H1 (cell line): ENCODE measurements around the gene CLDN8. TPM values are rescaled to one million over a fixed set of nuclear protein-coding genes. Genes with fewer than 3 reads are reported as not detected.

Experiments
- CTCF ChIA-PET: fragments of 300-600 bp; sonication (Branson Sonifier 250); formaldehyde crosslinking; loops from one replicate; lab custom pipeline; 2021; ENCODE audit not compliant: partially characterized antibody; lab: Charles Lee
- POLR2A ChIA-PET: fragments of 300-600 bp; sonication (Branson Sonifier 250); formaldehyde crosslinking; loops from one replicate; lab custom pipeline; 2021; ENCODE audit warnings: inconsistent platforms; ENCODE audit not compliant: partially characterized antibody; lab: Charles Lee
- DNase-seq, 2 experiments: peaks; one replicate each; pipeline versions ENCODE4 v3.0.0 to v3.0.0-alpha.2; 2010 to 2022; ENCODE audit warnings: low spot score in 2 of 2, low read depth in 1 of 2, mixed read lengths in 1 of 2
- FAIRE-seq: peaks from 2 replicates; lab custom pipeline; 2011; peaks lifted over from hg19 to GRCh38; lab: Jason Lieb, UNC
- H2AFZ ChIP-seq: 2 replicates; pipeline ENCODE4 v1.8.1; 2012; ENCODE audit warnings: low read length, inconsistent platforms
- H2AK5ac ChIP-seq: 2 replicates; pipeline ENCODE4 v1.6.1; 2013; ENCODE audit warnings: low read depth, low read length
- H2BK120ac ChIP-seq: replicated peaks from 2 replicates; pipeline ENCODE3; 2013; ENCODE audit warnings: low read depth, low read length, inconsistent platforms
- H2BK12ac ChIP-seq: 2 replicates; pipeline ENCODE4 v1.6.1; 2013; ENCODE audit warnings: low read depth, low read length
- H2BK15ac ChIP-seq: 2 replicates; pipeline ENCODE4 v1.6.1; 2013; ENCODE audit warnings: low read length
- H2BK20ac ChIP-seq: 2 replicates; pipeline ENCODE4 v1.6.1; 2013; ENCODE audit warnings: low read length
- H2BK5ac ChIP-seq: 2 replicates; pipeline ENCODE4 v1.6.1; 2013; ENCODE audit warnings: low read depth, low read length
- H3K14ac ChIP-seq: 2 replicates; pipeline ENCODE4 v1.6.1; 2013; ENCODE audit warnings: inconsistent platforms; ENCODE audit not compliant: insufficient read length
- H3K18ac ChIP-seq: 2 replicates; pipeline ENCODE4 v1.6.1; 2013; ENCODE audit warnings: low read length; ENCODE audit errors: extremely low read depth
- H3K23ac ChIP-seq: 2 replicates; pipeline ENCODE4 v1.6.1; 2013; ENCODE audit warnings: inconsistent platforms; ENCODE audit not compliant: insufficient read length
- H3K23me2 ChIP-seq: 2 replicates; pipeline ENCODE4 v1.6.1; 2013; ENCODE audit warnings: low read depth, low read length
- H3K27ac ChIP-seq: 2 replicates; pipeline ENCODE4 v1.6.1; 2011; ENCODE audit warnings: low read depth, low read length, inconsistent platforms
- H3K27me3 ChIP-seq, 4 experiments: replicated peaks in 1 of 4; 1 replicate in 1 of 4; 2 replicates in 3 of 4; pipeline versions ENCODE4 v1.6.1 to v1.8.1; 2011 to 2013; ENCODE audit warnings: low read length in 3 of 4, mild to moderate bottlenecking in 3 of 4, inconsistent platforms in 2 of 4, mixed read lengths in 2 of 4, moderate library complexity in 1 of 4; ENCODE audit not compliant: control insufficient read depth in 3 of 4, insufficient read depth in 3 of 4; ENCODE audit errors: extremely low read depth in 1 of 4
- H3K36me3 ChIP-seq, 4 experiments: 2 replicates each; pipeline versions ENCODE4 v1.6.1 to v1.8.1; 2011 to 2013; ENCODE audit warnings: mild to moderate bottlenecking in 4 of 4, low read length in 3 of 4, moderate library complexity in 2 of 4, control low read depth in 1 of 4, inconsistent platforms in 1 of 4; ENCODE audit not compliant: insufficient read depth in 4 of 4, control insufficient read depth in 2 of 4
- H3K4ac ChIP-seq: replicated peaks from 2 replicates; pipeline ENCODE3; 2013; ENCODE audit warnings: low read length, low read depth, mixed read lengths, inconsistent platforms; ENCODE audit not compliant: insufficient read length
- H3K4me1 ChIP-seq, 4 experiments: replicated peaks in 1 of 4; 1 replicate in 1 of 4; 2 replicates in 3 of 4; pipeline versions ENCODE4 v1.6.1 to v1.8.1; 2011 to 2013; ENCODE audit warnings: low read length in 3 of 4, inconsistent platforms in 2 of 4, mixed read lengths in 1 of 4; ENCODE audit not compliant: insufficient read depth in 4 of 4, control insufficient read depth in 3 of 4
- H3K4me2 ChIP-seq, 2 experiments: 2 replicates each; pipeline versions ENCODE4 v1.6.1 to v1.8.1; 2011 to 2013; ENCODE audit warnings: low read depth in 2 of 2, low read length in 2 of 2, control low read depth in 1 of 2, inconsistent platforms in 1 of 2, mild to moderate bottlenecking in 1 of 2; ENCODE audit not compliant: insufficient read depth in 1 of 2
- H3K4me3 ChIP-seq, 4 experiments: fragments of 200-600, 300-600 bp in 1 of 4; sonication (generic), shearing (Covaris generic), sonication (Bioruptor Twin) in 1 of 4; 2 replicates each; pipeline versions ENCODE4 v1.5.1 to v1.8.1; 2011 to 2016; ENCODE audit warnings: low read length in 4 of 4, low read depth in 3 of 4, control low read depth in 2 of 4, inconsistent platforms in 2 of 4, mild to moderate bottlenecking in 2 of 4, mixed read lengths in 1 of 4, moderate library complexity in 1 of 4; ENCODE audit not compliant: insufficient read depth in 2 of 4; ENCODE audit errors: extremely low read depth in 1 of 4
- H3K56ac ChIP-seq: replicated peaks from 2 replicates; pipeline ENCODE3; 2013; ENCODE audit warnings: low read depth, mild to moderate bottlenecking, mixed read lengths, low read length, inconsistent platforms; ENCODE audit not compliant: insufficient read length
- H3K79me1 ChIP-seq: 2 replicates; pipeline ENCODE4 v1.6.1; 2013; ENCODE audit warnings: low read depth, low read length, control low read depth
- H3K79me2 ChIP-seq, 2 experiments: 2 replicates each; pipeline versions ENCODE4 v1.6.1 to v1.8.1; 2012 to 2013; ENCODE audit warnings: low read length in 2 of 2, mild to moderate bottlenecking in 2 of 2, inconsistent platforms in 1 of 2; ENCODE audit not compliant: insufficient read depth in 2 of 2, control insufficient read depth in 1 of 2
- H3K9ac ChIP-seq, 4 experiments: replicated peaks in 1 of 4; 1 replicate in 1 of 4; 2 replicates in 3 of 4; pipeline versions ENCODE4 v1.6.1 to v1.8.1; 2011 to 2013; ENCODE audit warnings: low read depth in 3 of 4, low read length in 3 of 4, control low read depth in 2 of 4, mild to moderate bottlenecking in 2 of 4, moderate library complexity in 2 of 4, inconsistent platforms in 1 of 4; ENCODE audit errors: extremely low read depth in 1 of 4
- H3K9me3 ChIP-seq, 2 experiments: 2 replicates each; pipeline versions ENCODE4 v1.6.1 to v1.8.1; 2012 to 2013; ENCODE audit warnings: mild to moderate bottlenecking in 2 of 2, moderate library complexity in 2 of 2, control low read depth in 1 of 2, inconsistent platforms in 1 of 2, low read depth in 1 of 2, low read length in 1 of 2, mixed read lengths in 1 of 2; ENCODE audit not compliant: insufficient read depth in 2 of 2
- H4K20me1 ChIP-seq, 2 experiments: replicated peaks in 1 of 2; 2 replicates each; pipeline versions ENCODE3 to v1.8.1; 2011 to 2013; ENCODE audit warnings: inconsistent platforms in 2 of 2, low read length in 2 of 2, mild to moderate bottlenecking in 1 of 2; ENCODE audit not compliant: insufficient read depth in 2 of 2, control insufficient read depth in 1 of 2
- H4K5ac ChIP-seq: 2 replicates; pipeline ENCODE4 v1.6.1; 2013; ENCODE audit warnings: low read length, low read depth, mixed read lengths, inconsistent platforms; ENCODE audit not compliant: insufficient read length
- H4K8ac ChIP-seq: 2 replicates; pipeline ENCODE4 v1.8.0; 2013; ENCODE audit warnings: mild to moderate bottlenecking, moderate library complexity, low read length, inconsistent platforms; ENCODE audit not compliant: insufficient read depth; ENCODE audit errors: extremely low read depth
- H4K91ac ChIP-seq: replicated peaks from 2 replicates; pipeline ENCODE3; 2013; ENCODE audit warnings: low read length, mixed read lengths, inconsistent platforms; ENCODE audit not compliant: insufficient read length
- ATF3 ChIP-seq: IDR thresholded peaks from 2 replicates; pipeline ENCODE4 v1.6.1; 2011; ENCODE audit warnings: low read depth, mild to moderate bottlenecking, low read length; ENCODE audit not compliant: insufficient read depth
- BACH1 ChIP-seq: IDR thresholded peaks from 2 replicates; pipeline ENCODE4 v1.6.1; 2012; ENCODE audit warnings: low read length, improper control_type of control experiment
- CBX8 ChIP-seq: fragments of 300-800, 300-1000 bp; sonication (generic); IDR thresholded peaks from 2 replicates; pipeline ENCODE4 v1.7.1; 2016; ENCODE audit warnings: low read depth, low read length, borderline replicate concordance
- CREB1 ChIP-seq: IDR thresholded peaks from 2 replicates; pipeline ENCODE4 v1.6.1; 2012; ENCODE audit warnings: inconsistent platforms
- EGR1 ChIP-seq: IDR thresholded peaks from 2 replicates; pipeline ENCODE4 v1.6.1; 2011; ENCODE audit warnings: low read depth, low read length, borderline replicate concordance
- EP300 ChIP-seq, 2 experiments: IDR thresholded peaks; 1 replicate in 1 of 2; 2 replicates in 1 of 2; pipeline ENCODE4 v1.6.1; 2011 to 2012; ENCODE audit warnings: low read depth in 2 of 2, low read length in 2 of 2, mild to moderate bottlenecking in 2 of 2, borderline replicate concordance in 1 of 2, inconsistent platforms in 1 of 2, moderate library complexity in 1 of 2
- GTF2F1 ChIP-seq: IDR thresholded peaks from 2 replicates; pipeline ENCODE4 v1.6.1; 2012; ENCODE audit warnings: low read depth, low read length, improper control_type of control experiment, borderline replicate concordance
- KDM5A ChIP-seq: fragments of 200-600 bp; IDR thresholded peaks from 2 replicates; pipeline ENCODE4 v1.7.1; 2012; ENCODE audit warnings: mild to moderate bottlenecking, low read length, inconsistent platforms, mixed read lengths
- SIN3A ChIP-seq, 2 experiments: IDR thresholded peaks in 1 of 2; conservative IDR thresholded peaks in 1 of 2; 2 replicates each; pipeline ENCODE4 v1.6.1; 2011 to 2012; ENCODE audit warnings: low read length in 2 of 2, improper control_type of control experiment in 1 of 2, low read depth in 1 of 2, mild to moderate bottlenecking in 1 of 2
- TEAD4 ChIP-seq: IDR thresholded peaks from 2 replicates; pipeline ENCODE4 v1.6.1; 2012; ENCODE audit warnings: low read depth, low read length, inconsistent platforms, mixed read lengths
- YY1 ChIP-seq: IDR thresholded peaks from 2 replicates; pipeline ENCODE4 v1.6.1; 2011; ENCODE audit warnings: low read depth, mild to moderate bottlenecking, low read length
- WGBS, 2 experiments: shearing (Covaris generic) in 1 of 2; methylation state at CpG; one replicate each; pipeline versions ENCODE4 v1.1.6 to v1.1.7; 2013 to 2015; ENCODE audit warnings: low lambda C conversion rate in 2 of 2, mixed read lengths in 2 of 2, inconsistent platforms in 1 of 2, low coverage in 1 of 2, missing lambda C conversion rate in 1 of 2; ENCODE audit not compliant: insufficient replicate concordance in 2 of 2, insufficient coverage in 1 of 2, insufficient read length in 1 of 2; ENCODE audit errors: extremely low coverage in 1 of 2, missing lambda C conversion rate in 1 of 2; 5-methylcytosine and 5-hydroxymethylcytosine counted together
- polyA plus RNA-seq, 7 experiments: library from polyadenylated mRNA; depleted of rRNA in 3 of 7; stranded (reverse) in 5 of 7; unstranded in 2 of 7; fragments of >200 nt in 5 of 7; fragments of 200-250 nt in 2 of 7; gene quantifications; 1 replicate in 5 of 7; 2 replicates in 1 of 7; 4 replicates in 1 of 7; pipeline versions ENCODE4 v1.2.1 to v1.2.3, GENCODE V29; 2011 to 2013; ENCODE audit warnings: missing spikeins in 2 of 7, mixed read lengths in 2 of 7
- total RNA-seq: library from RNA; stranded (reverse); fragmentation: NEBNext Ultra II Directional; extraction: Animal tissue kit (Norgen Biotek cat#: 25700); gene quantifications from 2 replicates; pipeline ENCODE4 v1.2.1, GENCODE V29; 2021

The CLDN8 gene
- total and polyA plus RNA-seq, 2 of the 8 experiments (the other 6 are each of a cell fraction or from before 2014, with no cell fraction given): not detected

DNA sequence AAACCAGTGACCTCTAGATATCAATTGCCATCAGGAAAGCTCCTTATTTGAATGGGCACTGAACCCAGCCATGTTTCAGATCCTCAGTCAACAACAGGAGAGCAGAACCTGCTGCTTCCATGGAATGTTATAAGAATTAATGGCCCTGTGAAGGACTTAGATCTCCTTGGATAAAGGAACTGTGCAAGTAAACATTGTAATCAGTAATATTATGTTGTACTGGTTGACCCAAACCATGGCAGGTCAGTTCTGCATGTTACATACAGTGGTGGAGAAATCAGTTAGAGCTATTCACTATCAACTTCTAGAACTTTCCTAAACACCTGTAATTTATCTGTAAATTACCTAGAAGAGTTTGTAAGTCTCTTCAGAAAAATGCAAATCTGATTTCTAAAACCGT is 11.2 kb upstream of the CLDN8 start:
- no peak overlapping the region for H4K91ac ChIP-seq
- no peak overlapping the region for H3K27ac ChIP-seq
- no peak overlapping the region for H3K4ac ChIP-seq
- H3K9me3 ChIP-seq: no peaks in the 10 kb centered on the region
- no peak overlapping the region for H2BK20ac ChIP-seq
- no peak overlapping the region for H2BK5ac ChIP-seq
- ChIA-PET CTCF (interaction anchor here (0.5 to 1.2 kb wide), 3 partner anchors 16 to 182 kb away, joined by 3 read pairs; no protein-coding TSS in a partner anchor), POLR2A (no interaction called here)
- FAIRE-seq (no peak), DNase-seq (no peak)
- H3K9ac ChIP-seq: no peak overlapping the region
- H4K5ac ChIP-seq: no peak overlapping the region
- H3K4me3 ChIP-seq: no peak overlapping the region
- no peaks in the 10 kb centered on the region for H3K79me2 ChIP-seq
- H3K36me3 ChIP-seq: no peaks in the 10 kb centered on the region
- H2AFZ ChIP-seq: no peak overlapping the region
- H3K4me2 ChIP-seq: no peak overlapping the region
- 88% methylated on average over 1 of the region's 1 CpG; no CpG with 5 or more reads in 1 of the 2 experiments for WGBS, 2 experiments
- H3K18ac ChIP-seq: no peak overlapping the region
- H2BK12ac ChIP-seq: no peak overlapping the region
- H2BK120ac ChIP-seq: no peak overlapping the region
- TF ChIP-seq CREB1 (no peak), GTF2F1 (no peak), EGR1 (no peak), CBX8 (no peak), ATF3 (no peak), EP300 (IDR thresholded peaks at IDR 0.05; ENCODE audit: borderline replicate concordance in 1 of 2, low read depth in 2 of 2, low read length in 2 of 2) (no peak), SIN3A (conservative IDR thresholded peaks at IDR 0.05 in 1 of 2, IDR thresholded peaks at IDR 0.05 in 1 of 2; ENCODE audit: low read depth in 1 of 2, low read length in 2 of 2) (no peak), KDM5A (no peak), YY1 (no peak), TEAD4 (no peak), BACH1 (no peak)
- TF ChIP-seq, all 59 proteins: peak for 0
- H3K4me1 ChIP-seq: no peaks in the 10 kb centered on the region
- no peak overlapping the region for H3K23ac ChIP-seq
- H3K14ac ChIP-seq: no peak overlapping the region
- no peak overlapping the region for H2AK5ac ChIP-seq
- H3K23me2 ChIP-seq: no peaks in the 10 kb centered on the region
- no peaks in the 10 kb centered on the region for H4K20me1 ChIP-seq
- H2BK15ac ChIP-seq: no peak overlapping the region
- no peak overlapping the region for H4K8ac ChIP-seq
- H3K79me1 ChIP-seq: no peaks in the 10 kb centered on the region
- no peak overlapping the region for H3K56ac ChIP-seq
- H3K27me3 ChIP-seq: no peaks in the 10 kb centered on the region
